Activated CD8-positive, alpha-beta memory T cell treated with anti-CD3 and anti-CD28 coated beads for 24 hours (primary cell): ENCODE results near the gene SCUBE1.
A peak's percentile ranks its signal among the peaks of the same experiment; 100 is the strongest.

ENCODE experiments used
- DNase-seq: peaks from one replicate; pipeline ENCODE4 v3.0.0-alpha.2; 2020

The SCUBE1 gene

DNA sequence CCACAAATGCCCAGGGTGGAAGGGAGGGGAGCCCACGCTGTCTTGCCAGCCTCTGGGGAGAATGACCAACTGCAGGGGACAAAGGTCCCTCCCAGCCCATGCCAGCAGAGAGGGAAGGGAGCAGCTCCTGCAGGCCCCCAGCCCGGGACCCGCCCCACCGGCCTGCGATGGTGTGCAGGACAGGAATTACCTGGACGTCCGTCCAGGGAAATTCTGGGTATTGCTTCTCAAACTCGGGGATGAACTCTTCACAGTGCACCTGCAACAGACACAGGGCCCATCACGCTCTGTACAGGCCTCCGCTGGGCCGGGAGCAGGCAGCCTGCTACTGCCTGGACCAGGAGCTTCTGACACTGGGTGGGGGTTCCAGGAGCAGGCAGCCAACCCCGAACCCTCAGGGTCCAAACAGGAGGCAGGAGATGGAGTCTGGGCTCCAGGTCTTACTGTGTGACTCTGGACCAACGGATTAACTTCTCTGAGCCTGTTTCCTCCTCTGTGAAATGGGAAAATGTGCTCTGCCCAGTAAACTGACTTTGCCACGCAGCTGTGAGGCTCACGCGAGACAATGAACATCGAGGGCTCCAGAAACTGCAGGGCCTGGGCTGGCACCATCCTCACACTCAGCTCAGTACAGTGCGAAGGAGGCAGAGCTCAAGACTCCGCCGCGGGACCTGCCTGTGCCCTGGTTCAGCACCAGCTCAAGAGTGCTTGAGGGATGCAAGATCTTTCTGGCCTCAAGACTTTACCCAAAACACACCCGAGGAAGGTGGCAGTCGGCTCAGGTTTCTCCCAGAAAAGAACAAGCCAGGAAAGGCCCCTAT is 173.7 kb downstream of the SCUBE1 start:
- no peak for DNase-seq

DNA sequence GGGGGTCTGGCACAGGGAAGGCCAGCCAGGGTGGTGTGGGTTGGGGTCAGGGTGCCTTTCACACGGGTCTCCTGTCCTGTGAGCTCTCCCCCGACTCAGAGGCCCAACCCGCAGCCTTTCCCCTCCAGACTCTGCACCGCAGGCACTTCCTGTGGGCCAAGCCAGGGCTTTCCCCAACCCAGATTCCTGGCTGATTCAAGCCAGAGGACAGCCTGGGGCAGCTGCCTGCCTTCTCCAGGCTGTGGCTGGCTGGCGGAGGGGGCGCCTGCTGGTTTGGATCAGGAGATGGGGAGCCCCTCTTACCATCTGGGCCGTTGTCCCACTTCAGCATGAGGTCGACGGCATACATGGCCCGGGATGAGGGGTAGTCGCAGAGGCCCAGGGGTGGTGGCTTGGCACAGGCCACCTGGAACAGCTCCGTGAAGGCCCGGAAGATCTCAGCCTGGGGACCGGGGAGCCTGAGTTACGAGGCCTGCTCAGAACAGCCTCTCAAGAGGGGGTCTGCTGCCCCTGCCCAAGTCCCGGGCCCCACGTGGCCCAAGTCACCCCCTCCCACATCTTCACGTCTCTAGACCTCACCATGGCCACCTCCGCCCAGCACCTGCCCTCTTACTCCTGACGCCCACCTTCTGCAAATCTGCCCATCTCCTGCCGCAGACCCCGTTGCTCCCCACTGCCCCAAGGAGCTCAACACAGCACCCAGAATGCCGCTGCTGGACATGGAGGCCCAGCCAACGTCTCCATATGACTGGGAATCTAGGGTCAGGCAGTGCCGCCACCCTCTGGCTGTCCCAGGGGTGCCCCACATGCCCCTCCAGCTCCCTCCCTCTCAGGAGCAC is 174.5 kb downstream of the SCUBE1 start:
- DNase-seq = no peak

DNA sequence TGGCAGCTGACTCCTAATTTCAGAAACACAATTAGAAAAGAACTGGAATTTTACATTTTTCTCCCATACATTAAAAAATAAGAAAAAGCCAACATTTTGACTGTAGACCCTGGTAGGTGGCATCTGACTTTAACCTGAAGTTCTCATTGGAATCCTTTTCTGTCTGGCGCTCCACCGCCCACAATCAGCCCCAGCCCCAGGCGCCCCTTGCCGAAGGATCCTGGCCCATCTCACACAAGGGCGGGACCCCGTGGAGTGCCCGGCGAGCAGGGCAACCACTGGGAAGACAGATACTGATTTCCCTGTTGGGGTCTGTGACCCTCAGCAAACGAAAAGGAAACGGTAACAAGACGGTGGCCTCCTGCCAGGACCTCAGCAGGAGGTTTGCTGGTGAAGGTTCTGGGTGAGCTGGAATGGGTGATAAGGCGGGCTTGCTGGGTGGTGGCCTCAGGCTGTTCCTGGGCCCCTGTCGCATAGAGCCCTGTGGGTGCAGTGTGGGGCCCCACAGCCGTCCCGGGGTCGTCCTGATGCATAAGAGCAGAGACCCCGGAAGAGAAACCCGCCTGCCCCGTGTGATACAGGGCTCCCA is 176.1 kb downstream of the SCUBE1 start:
- no peak for DNase-seq

DNA sequence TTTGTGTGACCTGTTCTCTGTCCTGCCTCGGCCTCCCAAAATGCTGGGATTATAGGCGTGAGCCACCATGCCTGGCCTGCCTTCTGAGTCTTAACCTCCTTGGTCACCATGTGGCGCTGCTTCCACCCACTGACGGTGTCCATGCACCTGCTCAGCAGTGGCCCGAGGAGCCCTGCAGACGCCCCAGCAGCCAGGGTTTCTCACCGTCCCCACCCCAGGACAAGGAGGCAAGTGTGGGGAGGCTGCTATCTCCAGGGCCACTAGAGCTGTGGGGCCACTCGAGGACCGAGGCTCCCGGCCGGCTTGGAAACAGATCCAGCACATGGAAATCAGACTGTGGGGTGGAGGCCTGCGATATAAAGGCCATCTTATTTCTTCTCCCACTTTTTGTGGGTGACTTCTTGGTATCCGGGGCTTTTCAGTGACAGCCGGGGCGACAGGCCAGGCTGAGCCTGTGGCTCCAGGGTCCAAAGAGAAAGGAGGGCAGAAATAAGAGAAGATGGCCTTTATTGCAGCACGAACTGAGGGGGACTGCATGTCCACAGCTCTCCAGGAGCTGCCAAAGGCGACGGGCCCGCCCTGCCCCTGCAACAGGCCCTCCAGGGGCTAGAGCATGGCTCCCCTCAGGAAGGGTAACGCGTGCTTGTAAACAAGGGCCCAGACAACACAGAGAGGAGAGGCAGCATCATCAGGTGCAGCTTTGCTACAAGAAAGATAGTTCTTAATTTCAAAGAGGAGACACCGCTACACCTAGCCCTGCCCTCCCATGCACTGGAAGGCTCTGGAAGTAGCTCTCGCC is 176.8 kb downstream of the SCUBE1 start:
- DNase-seq = no peak

DNA sequence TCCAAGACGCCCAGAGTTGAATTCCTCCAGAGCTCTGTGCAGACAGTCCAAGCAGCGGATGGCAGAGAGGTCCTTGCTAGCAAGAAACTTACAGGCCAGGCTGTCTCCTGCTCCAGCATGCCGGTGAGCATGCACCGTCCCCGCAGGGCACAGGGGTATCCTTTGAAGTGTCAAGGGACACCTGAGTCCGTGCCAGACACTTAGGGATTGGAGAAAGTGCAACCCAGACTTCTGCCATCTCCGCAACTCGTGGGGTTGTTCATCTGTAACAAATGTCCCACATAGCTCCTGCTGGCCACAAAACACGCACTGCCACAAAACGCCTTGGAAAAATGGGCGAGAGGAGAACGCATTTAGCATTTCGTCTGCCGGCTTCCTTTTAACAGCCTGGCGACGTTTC is 178.5 kb downstream of the SCUBE1 start:
- DNase-seq = no peak

GRCh38 chr22:43163241-43163795 is 179.9 kb downstream of the SCUBE1 start:
- no peak for DNase-seq

GRCh38 chr22:43162412-43163150 is 180.6 kb downstream of the SCUBE1 start:
- DNase-seq = no peak

DNA sequence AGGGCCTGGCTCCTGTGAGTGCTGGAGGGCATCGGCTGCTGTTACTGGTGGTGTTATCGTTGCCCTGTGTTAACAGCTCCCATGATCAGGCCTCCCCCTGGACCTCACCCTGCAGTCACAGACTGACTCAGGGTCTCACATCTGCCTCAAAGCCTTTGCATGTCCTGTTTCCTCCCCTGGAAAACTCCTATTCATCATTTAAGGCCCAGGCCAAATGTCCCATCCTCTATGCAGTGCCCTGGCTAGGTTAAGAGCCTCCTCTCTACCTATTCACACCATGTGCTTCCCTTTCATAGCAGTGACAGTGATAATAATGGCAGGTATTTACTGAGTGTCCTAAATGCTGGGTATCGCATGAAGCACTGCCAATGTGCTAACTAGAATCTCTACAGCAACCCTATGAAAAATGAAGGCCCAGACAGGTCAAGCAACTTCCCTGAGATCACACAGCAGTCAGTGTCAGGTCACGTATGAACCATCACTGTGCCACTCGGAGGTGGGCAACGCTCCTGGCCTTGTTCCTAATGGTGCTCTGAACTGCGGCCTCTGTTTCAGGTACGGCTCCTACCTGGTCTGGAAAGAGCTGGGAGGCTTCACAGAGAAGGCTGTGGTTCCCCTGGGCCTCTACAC is 182.6 kb downstream of the SCUBE1 start:
- DNase-seq = no peak

- DNase-seq = no peak
Measured at GRCh38 chr22:43159484-43160178, 183.5 kb downstream of the SCUBE1 start.

GRCh38 chr22:43158778-43159483 is 184.2 kb downstream of the SCUBE1 start:
- DNase-seq = no peak

DNA sequence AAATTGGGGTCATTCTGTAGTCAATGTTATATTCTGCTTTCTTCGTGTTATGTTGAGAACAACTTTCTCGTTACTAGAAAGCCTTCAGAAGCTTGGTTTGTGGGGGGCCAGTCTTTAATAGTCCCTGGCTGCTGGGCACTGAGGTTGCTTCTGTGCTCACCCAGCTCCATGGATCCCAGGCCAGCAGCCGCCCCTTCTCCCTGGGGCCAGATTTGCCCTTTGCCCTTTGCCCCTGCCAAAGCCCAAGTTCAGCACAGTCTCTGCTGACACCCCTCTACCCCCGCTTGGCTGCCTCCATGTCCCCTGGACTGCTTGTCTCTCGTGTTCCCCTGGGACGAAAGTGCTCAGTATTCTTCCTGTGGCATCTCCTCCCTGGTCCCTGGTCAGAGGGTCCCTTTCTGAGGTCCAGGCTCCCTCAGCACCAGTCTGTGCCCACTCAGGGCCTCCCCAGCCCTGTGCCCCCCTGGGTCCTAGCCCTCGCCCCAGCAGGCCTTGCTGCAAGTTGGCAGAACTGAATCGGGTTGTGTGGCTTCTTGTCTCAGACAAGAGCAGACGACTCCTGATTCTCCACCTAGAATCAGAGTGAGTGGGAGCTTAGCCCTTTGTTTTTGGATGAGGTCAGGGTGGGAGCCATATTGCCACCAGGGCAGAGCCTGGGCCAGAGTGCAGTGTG is 185.2 kb downstream of the SCUBE1 start:
- no peak for DNase-seq

GRCh38 chr22:43156413-43156812 is 186.8 kb downstream of the SCUBE1 start:
- no peak for DNase-seq

DNA sequence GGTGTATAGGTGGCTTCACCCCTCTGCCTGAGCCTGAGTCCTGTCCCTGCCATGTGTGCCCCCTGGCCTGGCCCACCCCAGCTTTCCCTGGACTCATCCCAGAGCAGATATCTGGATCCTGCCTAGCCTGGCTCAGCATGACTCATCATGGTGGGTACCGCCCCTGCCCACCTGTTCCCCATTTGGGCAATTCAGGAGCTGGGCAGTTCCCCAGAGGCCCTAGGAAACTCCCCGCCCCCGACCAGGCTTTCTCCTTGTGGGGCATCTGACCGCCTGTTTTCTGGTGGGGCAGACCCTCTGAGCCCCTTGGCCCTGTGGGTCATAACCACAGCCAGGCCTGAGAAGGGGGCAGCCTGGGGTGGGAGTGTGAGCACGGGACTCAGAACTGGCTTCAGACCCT is 187.4 kb downstream of the SCUBE1 start:
- DNase-seq = no peak

DNA sequence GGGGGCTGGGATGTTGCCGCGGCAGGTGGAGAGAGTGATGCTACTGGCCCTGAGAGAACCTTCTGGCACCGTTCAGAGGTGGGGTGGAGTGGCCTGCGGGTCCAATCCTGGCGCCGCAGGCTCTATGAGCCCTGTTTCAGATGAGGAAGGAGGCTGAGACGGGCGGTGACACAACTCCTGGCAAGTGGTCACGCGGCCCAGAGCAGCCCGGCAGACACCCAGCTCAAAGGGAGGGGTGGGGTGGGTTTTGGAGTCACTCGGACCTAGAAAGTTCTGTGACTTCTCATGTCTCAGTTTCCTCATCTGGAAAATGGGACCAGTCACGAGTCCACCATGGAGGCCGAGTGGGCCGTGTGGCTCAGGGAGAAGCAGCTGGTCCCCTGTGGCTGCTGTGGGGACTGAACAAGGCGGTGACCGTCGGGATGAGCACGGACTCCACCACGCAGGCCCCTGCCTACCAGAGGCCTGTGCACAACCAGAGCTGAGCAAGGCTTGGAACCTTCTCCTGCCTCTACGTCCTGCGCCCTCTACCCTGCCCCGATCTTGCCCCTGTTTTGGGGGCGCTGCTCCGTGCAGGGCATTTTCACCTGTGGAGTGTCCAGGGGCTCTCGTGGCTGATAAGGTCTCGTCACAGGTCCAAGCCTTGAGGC is 188.2 kb downstream of the SCUBE1 start:
- DNase-seq = no peak

- no peak for DNase-seq
Measured at GRCh38 chr22:43153899-43154298, 189.3 kb downstream of the SCUBE1 start.

GRCh38 chr22:43152357-43153071 is 190.7 kb downstream of the SCUBE1 start:
- peak; percentile 83 for DNase-seq

DNA sequence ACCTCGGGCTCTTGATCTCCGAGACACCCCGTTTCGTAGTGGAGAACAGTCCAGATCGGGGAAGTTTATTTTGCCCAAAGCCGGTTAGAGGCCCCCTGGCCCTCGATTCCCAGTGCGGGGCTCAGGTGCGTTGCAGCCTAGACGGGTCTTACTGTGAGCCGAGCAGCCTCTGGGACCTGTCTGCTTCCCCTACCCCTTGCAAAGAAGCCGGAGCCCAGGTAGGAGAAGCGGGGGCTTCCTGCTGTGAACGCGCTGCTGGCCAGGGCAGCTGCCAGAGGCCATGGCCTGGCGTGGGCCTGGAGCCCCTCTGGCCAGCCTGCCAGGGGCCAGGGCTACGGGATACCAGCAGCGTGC is 191.2 kb downstream of the SCUBE1 start:
- DNase-seq = no peak
